Epithelial cell of esophagus (primary cell): ENCODE measurements around the gene BARX1.

Experiments used
- DNase-seq: peaks from one replicate; pipeline ENCODE4 v3.0.0; 2010; ENCODE audit warnings: low read depth
- H3K4me3 ChIP-seq: 2 replicates; pipeline ENCODE4 v1.5.1; 2011; ENCODE audit warnings: mild to moderate bottlenecking, low read length, control low read depth
- CTCF ChIP-seq: IDR thresholded peaks from 2 replicates; pipeline ENCODE4 v1.5.1; 2011; ENCODE audit warnings: low read depth, mild to moderate bottlenecking, low read length, control low read depth, inconsistent platforms; ENCODE audit not compliant: insufficient read depth; ENCODE audit errors: missing control alignments

Gene BARX1

GRCh38 chr9:93951655-93952118 is 3.5 kb downstream of the BARX1 start:
- no peak for TF ChIP-seq CTCF
- no peak overlapping the region for H3K4me3 ChIP-seq
- no peak for DNase-seq

- TF ChIP-seq CTCF = no peak
- peak; percentile 22 for DNase-seq
- H3K4me3 ChIP-seq = peak overlapping the region; percentile 38
Measured at GRCh38 chr9:93950619-93951601, 4.2 kb downstream of the BARX1 start.

- peak; percentile 32 for DNase-seq
Measured at GRCh38 chr9:93949694-93950449, 5.3 kb downstream of the BARX1 start.

GRCh38 chr9:93949073-93949693 is 6.0 kb downstream of the BARX1 start:
- H3K4me3 ChIP-seq = no peak overlapping the region
- no peak for TF ChIP-seq CTCF
- no peak for DNase-seq

More at GRCh38 chr9:93949694-93950449, 5.3 kb downstream of the BARX1 start:
- H3K4me3 ChIP-seq = no peak overlapping the region
- TF ChIP-seq CTCF = no peak

GRCh38 chr9:93948441-93949072 is 6.6 kb downstream of the BARX1 start:
- no peak for DNase-seq
- no peak overlapping the region for H3K4me3 ChIP-seq
- TF ChIP-seq CTCF = no peak

- DNase-seq = no peak
- no peak overlapping the region for H3K4me3 ChIP-seq
- no peak for TF ChIP-seq CTCF
Measured at GRCh38 chr9:93947409-93948070, 7.6 kb downstream of the BARX1 start.
